Occipital lobe (tissue), 2 donors: Measurements from ENCODE around the gene APOD. TPM values are rescaled to one million over a fixed set of nuclear protein-coding genes. Genes with fewer than 3 reads are reported as not detected.
"Not testable (repeated sequence)": the region's sequence is repeated elsewhere in the genome, so short reads cannot be mapped to it uniquely, and the experiment has no call there.

Experiments
- DNase-seq: peaks from one replicate; lab custom pipeline; 2025; lab: John Stamatoyannopoulos, UW
- total RNA-seq: library from RNA; depleted of rRNA; stranded (reverse); fragments of >200 nt; gene quantifications from one replicate; pipeline ENCODE4 v1.2.3, GENCODE V29; 2014

The APOD gene
- total RNA-seq: 3.6 TPM

DNA sequence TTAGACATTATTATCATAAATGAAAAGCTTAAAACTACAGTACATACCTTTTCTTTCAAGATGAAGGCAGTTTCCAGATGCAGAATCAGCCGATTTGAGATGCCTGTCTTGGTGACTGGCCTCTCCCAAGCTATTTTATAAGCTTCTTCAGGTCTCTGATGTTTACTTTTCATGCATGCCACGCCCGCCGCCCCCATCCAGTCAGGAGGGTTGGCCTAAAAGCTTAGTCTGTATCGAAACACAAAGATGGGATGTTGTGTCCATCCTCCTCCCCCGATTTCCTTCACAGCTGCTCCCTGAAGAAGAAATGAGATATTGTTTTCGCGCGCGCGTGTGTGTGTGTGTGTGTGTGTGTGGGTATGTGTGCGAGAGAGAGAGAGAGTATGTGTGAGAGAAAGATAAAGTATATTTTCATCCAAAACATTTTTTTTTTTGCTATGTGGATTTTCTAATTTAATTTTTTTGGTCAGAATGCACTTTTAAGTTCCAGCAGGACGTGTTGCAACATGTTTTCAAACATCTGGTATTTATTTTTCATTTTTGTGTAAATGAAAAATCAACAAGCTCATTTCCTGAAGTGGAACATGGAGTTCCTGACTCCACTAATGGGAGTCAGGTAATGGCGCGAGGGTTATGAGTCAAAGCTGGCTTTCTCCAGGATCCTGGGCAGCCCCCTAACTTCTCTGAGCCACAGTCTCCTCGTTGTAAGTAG is at the start of gene APOD:
Gene APOD, minus strand, starts transcription at position 110 of the 712 bp plus-strand sequence. CDS start 4,479 bp downstream, outside the sequence.
- peak; percentile 44 for DNase-seq

DNA sequence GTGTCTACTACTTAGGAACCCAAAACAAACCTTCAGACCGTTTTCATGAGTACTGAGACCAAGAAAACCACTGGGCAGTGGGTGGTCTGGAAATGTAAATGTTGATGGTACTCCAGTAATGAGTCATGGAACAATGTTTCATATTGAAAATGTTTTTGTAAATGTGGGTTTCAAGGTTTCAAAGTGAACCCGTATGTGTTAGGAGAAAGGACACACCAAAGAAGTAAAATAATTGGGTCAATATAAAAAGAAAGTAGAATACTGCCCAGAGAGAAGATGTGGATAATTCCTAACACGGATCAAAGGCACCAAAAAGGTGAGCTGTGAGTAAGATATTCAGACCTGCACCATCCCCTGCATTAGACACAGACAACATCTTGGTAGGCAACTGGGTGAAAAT is 49.6 kb upstream of the APOD start:
- DNase-seq: not testable (repeated sequence)

DNA sequence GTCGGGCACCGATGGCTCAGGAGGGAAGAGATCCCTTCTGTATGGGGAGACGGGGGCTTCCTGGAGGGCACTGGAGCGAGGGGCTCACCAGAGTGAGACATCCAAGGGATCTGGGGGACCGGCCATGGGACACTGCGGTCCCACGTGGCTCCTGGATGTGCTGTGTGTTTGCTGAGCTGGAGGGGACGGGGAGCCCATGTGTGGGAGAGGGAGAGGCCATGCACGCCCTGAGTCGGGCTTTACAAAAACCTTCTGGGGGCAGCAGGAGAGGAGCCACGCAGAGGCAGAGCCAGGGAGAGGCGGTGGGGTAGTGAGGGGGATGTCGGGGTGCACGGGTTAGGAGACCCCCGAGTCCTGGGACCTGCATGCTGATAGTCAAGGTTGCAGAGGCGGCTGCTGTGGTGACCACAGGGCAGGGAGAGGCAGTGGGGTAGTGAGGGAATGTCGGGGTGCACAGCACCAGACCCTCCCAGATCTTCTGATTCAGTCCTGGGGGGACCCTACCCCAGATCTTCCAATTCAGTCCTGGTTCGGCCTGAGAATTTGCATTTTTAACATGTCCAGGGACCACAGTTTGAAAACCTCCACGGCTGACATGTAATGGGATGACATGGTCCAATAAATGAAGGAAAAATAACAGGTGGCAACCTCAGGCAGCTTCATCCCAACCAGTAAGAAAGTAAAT is 48.9 kb upstream of the APOD start:
- DNase-seq: not testable (repeated sequence)

DNA sequence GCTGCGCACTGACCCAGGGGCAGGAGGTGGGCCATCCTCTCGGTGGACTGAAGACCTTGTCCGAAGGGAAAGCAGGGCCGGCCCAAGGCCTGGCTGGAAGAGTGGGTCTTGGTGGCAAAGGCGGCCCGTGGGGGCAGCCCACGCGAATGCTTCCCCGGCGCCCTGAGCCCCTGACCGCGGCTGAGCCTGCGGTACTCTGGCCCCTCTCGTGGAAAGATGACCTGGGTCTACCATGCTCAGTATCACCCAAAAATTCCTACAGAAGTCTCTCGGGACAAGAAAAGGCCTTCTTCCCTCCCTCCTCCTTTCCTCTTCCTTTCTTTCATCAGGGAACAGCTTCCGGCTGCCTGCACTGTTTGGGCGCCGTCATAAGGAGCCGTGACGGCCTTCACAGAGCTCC is 48.3 kb upstream of the APOD start:
- DNase-seq: not testable (repeated sequence)

DNA sequence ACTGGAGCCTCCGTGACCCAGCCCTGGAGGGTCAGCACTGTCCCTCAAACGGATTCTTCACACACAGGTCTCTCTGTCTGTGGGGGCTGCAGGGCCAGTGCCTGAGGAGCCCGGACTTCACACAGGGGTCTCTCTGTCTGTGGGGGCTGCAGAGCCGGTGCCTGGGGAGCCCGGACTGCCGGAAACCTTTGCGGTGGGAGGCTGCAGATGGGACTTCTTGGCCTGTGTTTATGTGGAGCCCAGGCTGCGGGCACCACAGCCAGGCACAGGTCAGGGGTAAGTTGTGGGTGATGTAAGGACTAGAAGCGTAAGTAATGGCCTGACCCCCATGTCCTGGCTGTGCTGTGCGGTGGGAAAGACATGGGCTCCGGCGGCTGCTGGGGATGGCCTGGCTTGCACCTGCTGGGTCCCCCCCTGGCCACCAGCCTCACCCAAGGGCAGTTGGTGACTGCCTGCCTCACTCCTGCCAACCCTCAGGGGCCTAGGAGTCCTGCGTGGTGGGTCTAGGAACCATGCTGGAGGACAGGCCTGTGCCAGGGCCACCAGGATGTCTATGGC is 47.3 kb upstream of the APOD start:
- not testable (repeated sequence) for DNase-seq

DNA sequence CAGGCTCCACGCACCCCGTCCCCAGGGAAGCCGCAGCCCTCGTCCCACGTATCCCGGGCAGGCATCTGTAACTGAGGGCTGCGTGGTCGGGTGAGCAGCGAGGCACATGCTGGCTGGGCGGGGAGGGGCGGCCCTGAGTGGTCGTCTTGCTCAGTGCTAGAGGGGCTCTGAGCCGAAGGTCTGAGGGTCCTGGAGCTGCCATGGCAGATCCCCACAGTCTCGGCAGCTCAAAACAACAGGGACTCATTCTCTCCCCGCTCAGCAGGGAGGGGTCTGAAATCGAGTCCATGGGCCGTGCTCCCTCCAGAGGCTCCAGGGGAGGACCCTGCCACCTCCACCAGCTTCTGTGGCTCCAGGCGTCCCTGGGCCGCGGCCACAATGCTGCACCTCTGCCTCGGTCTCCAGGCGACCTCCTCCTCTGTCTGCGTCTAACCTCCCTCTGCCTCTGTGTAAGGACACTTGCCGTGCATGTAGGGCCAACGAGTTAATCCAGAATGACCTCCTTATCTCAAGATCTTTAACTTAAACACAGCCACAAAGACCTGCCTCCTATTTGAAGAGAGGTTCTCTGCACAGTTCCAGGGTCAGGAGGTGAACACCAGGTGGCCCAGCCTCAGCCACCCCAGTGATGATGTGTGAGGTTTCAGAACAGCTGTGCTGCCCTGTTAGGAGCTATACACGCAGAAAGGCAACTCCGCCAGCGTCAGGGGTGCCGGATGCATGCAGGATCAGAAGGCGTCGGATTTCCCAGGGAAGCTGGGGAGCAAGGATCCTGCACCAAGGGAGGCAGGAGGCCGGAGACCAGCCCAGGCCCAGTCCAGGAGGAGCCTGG is 46.6 kb upstream of the APOD start:
- not testable (repeated sequence) for DNase-seq

DNA sequence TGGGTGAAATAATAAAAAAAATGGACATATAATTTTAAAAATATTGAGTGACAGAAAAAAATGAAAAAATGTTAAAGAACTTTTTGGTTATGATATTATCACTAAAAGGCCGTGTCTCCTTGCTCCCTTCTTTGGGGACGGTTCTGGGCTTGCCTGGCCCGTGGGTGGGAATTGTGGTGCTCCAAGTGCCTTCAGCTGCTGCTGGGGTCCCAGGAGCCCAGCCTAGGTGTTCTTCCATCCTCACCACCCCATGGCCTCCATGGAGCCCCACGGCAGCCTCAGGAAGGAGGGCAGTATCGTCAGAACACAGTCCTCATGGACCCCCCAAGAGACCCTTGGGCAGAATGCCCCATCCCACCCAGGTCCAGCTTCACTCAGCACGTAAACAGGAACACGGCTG is 45.9 kb upstream of the APOD start:
- not testable (repeated sequence) for DNase-seq

DNA sequence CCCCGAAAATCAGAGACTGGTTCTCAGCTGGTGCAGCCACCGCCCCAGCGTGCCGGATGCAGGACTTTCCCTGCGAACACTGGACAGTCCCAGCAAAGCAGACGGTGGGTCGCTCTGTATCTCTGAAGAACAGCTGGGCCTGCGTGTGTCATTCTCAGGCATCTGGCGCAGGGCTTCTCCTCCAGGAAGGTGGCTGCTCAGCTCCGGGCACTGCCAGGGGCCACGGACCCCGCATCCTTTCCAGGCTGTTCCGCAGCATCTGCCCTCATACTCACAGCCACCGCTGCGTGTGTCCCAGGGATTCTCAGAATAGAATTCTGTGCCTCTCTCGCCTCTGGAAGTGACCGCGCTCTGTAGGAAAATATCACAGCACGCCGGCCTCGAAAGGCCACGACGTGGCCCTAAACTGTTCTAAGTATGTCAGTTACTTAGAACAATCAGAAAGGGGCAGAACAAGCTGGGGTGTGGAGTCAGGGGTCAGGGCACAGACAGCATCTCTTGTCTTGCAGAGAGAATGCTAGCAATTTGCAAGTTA is 44.7 kb upstream of the APOD start:
- DNase-seq: not testable (repeated sequence)

DNA sequence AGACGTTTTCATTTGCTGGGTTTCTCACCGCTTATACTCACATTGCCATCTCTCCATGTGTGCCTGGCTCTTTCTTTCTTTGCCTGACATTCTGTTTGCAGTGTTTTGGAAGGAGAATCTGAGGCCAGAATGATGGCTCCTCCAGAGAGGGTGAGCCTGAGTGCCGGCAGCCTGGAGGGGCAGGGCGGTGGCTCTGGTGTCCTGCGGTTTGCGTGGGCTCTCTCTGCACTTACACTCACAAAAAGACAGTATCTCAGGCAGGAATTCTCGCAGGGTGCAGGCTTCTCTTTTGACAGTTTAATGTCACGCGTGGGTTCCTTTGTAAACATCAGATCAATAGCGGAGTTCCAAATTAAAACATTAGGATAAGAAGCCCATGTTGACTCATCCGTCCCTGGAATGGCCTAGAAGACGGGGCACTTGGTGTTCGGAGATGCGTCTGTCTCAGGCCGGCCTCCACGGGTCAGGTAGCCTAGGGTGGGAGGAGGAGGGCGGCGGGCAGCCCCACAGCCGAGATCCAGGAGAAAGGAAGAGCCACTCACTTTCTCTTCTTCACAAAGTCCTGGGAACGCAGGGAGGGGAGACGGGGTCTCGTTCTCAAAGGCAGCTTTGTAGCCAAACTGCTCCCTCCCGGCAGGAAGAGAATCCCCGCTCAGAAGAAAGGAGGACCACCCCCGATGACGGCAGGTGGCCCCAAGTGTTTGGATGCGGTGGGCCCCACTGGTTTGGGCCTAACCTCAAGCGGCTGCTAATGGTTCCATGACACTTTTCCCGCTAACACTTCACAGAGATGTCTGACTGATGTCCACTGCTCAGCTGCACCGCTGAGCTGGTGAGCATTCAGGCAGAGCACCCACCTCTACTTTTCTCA is 44.0 kb upstream of the APOD start:
- not testable (repeated sequence) for DNase-seq

DNA sequence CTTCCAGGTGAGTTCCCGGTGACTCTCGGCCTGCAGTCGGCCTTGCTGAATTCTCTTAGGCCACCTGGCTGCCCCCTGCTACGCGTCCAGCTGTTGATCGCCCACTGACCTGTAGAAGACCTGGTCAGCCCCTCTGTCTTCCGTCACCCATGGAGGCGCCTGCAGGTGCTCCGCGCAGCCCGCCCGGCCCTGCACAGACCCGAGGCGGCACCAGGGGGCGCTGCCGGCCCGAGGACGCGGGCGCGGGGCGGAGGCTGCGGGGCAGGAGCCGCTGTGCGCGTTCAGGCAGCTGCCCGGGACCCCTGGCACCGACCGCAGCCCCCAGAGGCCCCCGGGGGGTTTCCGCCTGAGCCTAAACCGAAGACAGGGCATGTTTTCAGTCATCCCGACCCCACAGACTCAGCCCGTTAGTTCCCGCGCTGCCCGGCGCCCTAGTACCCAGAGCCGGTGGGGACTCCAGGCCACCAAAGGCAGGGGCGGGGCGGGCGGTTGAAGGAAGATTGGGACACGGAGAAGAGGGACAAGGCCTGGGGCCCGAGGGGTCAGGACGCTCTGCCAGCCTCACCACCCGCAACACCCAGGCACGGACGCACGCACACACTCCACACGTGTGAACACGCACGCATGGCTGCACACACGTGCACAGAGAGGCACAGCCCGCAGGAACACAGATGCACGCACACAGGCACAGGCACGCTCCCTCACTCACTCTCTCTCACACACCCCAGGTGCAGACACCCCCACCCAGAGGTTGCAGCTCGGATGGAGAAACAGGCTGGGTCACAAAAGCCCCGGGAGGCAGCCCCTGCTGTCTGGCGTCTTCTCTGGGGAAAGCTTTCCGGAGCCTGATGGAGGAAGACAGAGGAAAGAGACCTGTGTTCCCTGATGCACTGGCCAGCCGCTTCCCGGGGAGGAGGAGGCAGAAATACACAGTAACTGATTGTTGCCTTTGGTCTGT is 41.1 kb upstream of the APOD start:
- not testable (repeated sequence) for DNase-seq

DNA sequence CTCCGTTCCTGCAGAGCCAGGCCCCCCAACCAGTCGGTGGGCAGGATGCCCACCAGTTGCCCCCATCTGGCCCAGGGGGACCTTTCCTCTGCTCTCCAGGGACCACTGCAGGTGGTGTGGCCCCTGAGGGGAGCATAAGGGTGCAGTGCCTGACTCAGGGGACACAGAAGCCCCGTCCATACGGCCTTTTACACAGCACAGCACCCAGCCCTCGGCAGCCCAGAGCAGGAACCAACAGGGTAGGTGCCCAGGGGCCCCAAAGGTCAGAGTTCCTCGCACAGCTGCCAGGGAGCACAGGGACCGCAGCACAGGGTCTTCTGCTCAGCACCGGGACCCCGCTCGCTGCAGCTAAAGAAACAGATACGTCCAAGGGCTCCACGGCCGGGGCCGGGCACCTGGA is 40.4 kb upstream of the APOD start:
- not testable (repeated sequence) for DNase-seq

DNA sequence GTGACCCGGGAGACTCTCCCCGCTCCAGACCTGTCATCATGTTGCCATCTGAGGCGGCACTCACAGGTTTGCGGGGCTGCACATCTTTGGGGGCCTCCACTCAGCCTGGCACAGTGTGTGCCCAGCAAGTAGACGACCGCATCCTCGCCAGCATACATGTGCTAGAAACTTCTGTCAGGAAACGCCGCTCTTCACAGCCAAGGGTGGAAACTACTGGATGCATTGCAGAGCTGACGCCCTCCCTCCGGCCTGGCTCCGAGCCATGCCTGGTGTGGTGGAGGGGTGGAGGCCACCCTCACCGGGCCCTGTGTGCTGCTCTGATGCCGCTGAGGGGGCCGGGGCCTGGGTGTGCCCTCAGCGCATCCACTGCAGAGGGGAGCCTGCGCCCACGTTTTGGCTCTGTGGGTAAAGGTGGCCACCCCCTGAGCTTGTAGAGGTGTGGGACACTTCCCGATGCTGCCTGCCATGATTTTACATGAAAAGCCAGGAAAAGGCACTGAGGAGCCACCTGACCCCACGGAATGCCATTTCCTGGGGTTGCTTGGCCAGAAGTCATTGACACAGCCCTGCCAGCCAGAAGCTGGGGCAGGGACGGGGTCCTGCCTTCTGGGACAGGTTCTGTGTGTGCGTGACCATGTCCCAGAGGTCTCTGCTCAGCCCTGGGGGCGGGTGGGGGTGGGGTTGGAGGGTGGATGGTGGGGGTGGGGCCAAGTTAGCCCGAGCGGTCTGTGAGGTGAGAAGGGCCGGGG is 39.7 kb upstream of the APOD start:
- not testable (repeated sequence) for DNase-seq

DNA sequence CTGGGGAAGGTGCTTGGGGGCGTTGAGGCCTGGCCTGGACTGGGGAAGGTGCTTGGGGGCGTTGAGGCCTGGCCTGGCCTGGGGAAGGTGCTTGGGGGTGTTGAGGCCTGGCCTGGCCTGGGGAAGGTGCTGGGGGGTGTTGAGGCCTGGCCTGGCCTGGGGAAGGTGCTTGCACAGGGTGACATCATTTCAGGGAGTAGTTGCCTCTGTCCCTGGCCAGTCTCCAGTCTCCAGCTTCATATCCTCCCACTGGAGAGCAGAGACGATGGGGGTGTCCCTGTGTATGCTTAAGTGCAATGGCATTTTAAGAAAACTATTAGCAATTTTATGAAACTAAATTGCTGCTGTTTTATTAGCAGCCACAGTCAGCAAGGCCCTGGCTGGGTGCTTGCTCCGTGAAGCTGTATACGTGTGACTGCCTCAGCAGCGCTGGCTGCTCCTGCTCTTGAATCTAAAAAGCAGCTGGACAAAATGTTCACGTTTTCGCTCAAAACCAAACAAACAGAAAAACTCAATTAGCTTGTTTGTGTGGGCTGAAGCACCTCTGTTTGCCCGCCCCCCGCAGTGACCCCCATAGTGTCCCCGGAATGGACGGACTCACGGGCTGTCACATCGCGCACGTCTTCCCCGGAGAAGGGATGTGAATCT is 38.9 kb upstream of the APOD start:
- DNase-seq: not testable (repeated sequence)

DNA sequence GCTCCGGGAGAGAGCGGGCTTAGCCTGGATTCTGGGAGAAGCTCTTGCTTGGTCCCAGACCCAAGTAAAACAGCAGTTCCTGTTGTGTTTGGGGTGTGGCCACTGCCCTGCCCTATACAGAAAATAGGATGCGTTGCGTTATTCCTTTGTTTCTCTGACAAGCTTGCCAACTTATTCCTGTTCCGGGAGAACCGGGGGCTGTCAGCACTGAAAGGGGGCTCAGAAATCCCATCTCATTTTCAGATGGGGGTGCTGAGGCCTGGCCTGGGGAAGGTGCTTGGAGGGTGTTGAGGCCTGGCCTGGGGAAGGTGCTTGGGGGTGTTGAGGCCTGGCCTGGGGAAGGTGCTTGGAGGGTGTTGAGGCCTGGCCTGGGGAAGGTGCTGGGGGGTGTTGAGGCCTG is 38.3 kb upstream of the APOD start:
- DNase-seq: not testable (repeated sequence)

DNA sequence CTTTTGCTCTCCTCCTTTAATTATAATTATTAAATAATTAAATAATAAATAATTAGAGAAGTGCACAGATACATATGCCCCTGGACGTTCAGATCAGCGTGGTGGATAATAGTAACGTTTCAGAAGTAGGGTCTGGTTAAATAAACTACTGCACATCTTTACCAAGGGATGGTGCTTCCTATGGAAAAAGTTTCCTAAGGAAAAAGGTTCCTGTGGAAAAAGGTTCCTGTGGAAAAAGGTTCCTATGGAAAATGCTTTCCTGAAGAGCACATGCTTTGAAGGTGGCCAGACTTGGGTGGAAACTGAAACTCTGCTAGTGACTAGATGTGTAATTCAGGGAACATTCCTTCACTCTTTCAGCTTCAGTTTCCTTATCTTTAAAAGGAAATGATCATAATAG is 37.4 kb upstream of the APOD start:
- DNase-seq: not testable (repeated sequence)

DNA sequence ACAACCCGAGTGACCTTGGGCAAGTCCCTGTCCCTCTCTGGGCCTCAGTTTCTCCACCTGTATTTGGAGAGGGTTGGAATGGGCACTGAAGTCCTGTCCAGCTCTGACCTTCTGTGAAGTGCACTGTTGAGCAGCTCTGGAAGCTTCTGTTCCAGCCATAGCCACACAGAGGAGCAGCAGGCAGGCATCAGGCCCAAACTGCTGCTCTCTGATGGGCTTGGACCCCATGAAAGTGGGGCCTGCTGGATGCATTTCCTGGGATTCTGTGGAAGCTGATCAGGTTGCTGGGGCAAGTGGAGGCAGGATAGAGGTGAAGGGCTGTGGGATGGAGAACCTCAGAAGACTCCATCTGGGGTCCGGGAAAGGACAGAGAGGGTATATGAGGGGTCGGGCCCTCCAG is 36.7 kb upstream of the APOD start:
- DNase-seq: not testable (repeated sequence)

DNA sequence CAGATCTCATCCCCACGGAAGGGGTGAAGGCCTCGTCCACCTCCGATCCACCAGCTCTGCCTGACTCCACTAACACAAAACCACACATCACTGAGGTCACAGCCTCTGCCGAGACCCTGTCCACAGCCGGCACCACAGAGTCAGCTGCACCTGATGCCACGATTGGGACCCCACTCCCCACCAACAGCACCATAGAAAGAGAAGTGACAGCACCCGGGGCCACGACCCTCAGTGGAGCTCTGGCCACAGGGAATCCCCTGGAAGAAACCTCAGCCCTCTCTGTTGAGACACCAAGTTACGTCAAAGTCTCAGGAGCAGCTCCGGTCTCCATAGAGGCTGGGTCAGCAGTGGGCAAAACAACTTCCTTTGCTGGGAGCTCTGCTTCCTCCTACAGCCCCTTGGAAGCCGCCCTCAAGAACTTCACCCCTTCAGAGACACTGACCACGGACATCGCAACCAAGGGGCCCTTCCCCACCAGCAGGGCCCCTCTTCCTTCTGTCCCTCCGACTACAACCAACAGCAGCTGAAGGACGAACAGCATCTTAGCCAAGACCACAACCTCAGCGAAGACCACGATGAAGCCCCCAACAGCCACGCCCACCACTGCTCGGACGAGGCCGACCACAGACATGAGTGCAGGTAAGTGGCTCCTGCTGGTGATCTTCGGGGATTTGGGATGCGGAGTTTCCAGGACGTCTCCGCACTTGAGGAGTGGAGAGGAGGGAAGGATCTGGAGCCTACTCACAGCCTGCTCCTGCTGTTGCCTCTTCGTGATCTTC is 36.0 kb upstream of the APOD start:
- DNase-seq: not testable (repeated sequence)
